GM18520 (cell line): Measurements from ENCODE around the gene NXPE1.
"Not testable (repeated sequence)": the region's sequence is repeated elsewhere in the genome, so short reads cannot be mapped to it uniquely, and the experiment has no call there.

ENCODE experiments used
- ATAC-seq: cut with Tn5 transposase; IDR thresholded peaks from one replicate; pipeline ENCODE4 v1.9.1; 2021; ENCODE audit not compliant: unreplicated experiment

The NXPE1 gene

DNA sequence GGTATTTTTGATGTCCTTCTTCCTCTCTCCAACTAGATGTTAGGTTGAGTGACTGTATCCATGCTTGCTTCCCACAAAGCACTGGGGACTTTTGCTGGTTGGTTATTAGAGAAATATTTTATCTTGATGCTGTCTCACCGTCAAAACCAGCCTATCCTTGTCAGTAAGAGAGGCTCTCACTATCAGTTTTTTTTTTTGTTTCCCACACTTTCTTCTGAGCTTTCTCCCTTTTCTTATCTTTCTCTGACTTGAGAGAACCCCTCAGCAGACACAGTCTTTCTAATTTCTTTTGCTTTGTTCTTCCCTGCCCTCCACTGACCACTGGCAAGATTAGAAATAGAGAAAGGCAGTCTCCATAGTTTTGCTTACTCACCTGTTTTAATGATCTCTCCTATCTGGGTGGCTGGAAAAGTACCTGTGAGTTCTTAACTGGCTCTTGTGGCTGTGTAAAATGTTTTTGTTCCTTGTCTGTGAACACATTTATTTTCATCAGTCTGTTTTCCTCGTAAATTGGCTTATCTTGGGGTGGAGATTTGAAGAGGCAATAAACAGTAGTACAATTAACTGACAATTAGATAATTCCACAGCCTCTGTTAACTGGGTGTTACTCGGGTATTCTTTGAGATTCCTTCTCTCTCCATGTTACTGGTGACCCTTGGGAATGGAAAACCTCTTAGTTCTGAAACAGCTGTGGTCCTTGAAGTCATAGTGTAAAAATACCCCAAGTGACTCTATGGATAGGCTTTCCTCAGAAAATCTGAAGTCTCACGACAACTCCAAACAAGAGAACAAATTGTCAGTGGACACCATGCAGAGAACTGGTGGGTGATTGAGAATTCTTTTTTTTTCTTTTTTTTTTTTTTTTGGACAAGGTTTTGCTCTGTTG is at the start of gene NXPE1:
TSS of gene NXPE1 (minus strand) at position 457 of the 886 bp plus-strand sequence. CDS start 8,680 bp downstream, outside the sequence.
- no peak for ATAC-seq

DNA sequence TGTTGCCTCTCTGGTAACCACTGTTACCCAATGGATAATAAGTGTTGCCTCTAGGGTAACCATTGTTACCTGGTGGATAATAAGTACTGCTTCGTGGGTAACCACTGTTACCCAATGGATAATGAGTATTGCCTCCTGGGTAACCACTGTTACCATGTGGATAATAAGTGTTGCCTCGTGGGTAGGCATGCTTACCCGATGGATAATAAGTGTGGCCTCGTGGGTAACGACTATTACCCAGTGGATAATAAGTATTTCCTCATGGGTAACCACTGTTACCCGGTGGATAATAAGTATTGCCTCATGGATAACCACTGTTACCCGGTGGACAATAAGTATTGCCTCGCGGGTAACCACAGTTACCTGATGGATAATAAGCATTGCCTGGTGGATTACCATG is 49.7 kb upstream of the NXPE1 start:
- ATAC-seq = no peak

DNA sequence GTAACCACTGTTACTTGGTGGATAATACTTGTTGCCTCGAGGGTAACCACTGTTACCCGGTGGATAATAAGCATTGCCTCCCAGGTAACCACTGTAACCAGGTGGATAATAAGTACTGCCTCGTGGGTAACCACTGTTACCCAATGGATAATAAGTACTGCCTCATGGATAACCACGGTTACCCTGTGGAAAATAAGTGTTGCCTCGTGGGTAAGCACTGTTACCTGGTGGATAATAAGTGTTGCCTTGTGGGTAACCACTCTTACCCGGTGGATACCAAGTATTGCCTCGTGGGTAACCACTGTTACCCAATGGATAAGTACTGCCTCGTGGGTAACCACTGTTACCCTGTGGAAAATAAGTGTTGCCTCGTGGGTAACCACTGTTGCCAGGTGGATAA is 48.9 kb upstream of the NXPE1 start:
- ATAC-seq = not testable (repeated sequence)

DNA sequence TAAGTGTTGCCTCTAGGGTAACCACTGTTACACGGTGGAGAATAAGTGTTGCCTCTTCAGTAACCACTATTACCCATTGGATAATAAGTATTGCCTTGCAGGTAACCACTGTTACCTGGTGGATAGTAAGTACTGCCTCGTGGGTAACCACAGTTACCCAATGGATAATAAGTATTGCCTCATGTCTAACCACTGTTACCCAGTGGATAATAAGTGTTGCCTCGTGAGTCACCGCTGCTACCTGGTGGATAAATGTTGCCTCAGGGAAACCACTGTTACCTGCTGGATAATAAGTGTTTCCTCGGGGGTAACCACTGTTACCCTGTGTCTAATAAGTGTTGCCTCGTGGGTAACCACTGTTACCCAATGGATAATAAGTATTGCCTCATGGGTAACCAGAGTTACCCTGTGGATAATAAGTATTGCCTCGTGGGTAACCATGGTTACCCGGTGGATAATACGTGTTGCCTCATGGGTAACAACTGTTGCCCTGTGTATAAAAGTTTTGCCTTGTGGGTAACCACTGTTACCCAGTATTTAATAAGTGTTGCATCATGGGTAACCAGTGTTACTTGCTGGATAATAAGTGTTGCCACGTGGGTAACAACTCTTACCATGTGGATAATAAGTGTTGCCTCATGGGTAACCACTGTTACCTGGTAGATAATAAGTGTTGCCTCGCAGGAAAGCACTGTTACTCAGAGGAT is 48.2 kb upstream of the NXPE1 start:
- no peak for ATAC-seq

DNA sequence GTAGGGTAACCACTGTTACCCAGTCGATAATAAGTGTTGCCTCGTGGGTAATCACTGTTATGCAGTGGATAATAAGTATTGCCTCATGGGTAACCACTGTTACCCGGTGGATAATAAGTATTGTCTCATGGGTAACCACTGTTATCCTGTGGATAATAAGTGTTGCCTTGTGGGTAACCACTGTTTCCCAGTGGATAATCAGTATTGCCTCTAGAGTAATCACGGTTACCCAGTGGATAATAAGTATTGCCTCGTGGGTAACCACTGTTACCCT is 47.1 kb upstream of the NXPE1 start:
- ATAC-seq = not testable (repeated sequence)

DNA sequence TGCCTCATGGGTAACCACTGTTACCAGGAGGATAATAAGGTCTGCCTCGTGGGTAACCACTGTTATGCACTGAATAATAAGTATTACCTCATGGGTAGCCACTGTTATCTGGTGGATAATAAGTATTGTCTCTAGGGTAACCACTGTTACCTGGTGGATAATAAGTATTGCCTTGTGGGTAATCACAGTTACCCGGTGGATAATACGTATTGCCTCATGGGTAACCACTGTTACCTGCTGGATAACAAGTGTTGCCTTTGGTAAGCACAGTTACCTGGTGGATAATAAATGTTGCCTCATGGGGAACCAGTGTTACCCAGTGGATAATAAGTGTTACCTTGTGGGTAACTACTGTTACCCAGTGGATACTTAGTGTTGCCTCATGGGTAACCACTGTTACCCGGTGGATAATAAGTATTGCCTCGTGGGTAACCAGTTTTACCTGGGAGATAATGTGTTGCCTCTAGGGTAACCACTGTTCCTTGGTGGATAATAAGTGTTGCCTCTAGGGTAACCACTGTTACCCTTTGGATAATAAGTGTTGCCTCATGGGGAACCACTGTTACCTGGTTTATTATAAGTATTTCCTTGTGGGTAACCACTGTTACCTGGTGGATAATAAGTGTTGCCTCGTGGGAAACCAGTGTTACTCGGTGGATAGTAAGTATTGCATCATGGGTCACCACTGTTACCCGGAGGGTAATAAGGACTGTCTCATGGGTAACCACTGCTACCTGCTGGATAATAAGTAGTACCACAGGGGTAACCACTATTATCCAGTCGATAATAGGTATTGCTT is 46.5 kb upstream of the NXPE1 start:
- ATAC-seq = no peak

DNA sequence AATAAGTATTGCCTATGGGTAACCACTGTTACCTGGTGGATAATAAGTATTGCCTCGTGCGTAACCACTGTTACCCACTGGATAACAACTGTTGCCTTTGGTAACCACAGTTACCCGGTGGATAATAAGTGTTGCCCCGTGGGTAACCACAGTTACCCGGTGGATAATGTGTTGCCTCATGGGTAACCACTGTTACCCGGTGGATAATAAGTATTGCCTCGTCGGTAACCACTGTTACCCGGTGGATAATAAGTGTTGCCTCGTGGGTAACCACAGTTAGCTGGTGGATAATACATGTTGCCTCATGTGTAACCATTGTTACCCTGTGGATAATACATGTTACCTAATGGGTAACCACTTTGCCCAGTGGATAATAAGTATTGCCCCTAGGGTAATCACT is 45.7 kb upstream of the NXPE1 start:
- ATAC-seq = no peak

DNA sequence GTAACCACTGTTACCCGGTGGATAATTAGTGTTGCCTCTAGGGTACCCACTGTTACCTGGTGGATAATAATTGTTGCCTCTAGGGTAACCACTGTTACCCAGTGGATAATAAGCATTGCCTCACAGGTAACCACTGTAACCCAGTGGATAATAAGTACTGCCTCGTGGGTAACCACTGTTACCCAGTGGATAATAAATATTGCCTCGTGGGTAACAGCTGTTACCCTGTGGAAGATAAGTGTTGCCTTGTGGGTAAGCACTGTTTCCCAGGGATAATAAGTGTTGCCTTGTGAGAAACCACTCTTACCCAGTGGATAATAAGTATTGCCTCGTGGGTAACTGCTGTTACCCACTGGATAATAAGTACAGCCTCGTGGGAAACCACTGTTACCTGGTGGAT is 45.2 kb upstream of the NXPE1 start:
- no peak for ATAC-seq

DNA sequence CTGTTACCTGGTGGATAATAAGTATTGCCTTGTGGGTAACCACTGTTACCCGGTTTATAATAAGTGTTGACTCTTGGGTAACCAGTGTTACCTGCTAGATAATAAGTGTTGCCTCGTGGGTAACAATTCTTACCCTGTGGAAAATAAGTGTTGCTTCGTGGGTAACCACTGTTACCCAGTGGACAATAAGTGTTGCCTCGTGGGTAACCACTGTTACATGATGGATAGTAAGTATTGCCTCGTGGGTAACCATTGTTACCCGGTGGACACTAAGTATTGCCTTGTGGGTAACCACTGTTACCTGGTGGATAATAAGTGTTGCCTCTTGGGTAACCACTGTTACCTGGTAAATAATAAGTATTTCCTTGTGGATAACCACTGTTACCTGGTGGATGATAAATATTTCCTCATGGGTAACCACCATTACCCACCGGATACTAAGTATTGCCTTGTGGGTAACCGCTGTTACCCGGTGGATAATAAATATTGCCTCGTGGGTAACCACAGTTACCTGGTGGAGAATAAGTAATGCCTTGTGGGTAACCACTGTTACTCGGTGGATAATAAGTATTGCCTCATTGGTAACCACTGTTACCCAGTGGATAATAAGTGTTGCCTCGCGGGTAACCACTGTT is 44.6 kb upstream of the NXPE1 start:
- no peak for ATAC-seq

DNA sequence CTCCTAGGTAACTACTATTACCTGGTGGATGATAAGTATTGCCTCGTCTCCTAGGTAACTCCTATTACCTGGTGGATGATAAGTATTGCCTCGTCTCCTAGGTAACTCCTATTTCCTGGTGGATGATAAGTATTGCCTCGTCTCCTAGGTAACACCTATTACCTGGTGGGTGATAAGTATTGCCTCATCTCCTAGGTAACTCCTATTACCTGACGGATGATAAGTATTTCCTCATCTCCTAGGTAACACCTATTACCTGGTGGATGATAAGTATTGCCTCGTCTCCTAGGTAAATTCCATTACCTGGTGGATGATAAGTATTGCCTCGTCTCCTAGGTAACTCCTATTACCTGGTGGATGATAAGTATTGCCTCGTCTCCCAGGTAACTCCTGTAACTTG is 43.5 kb upstream of the NXPE1 start:
- not testable (repeated sequence) for ATAC-seq

DNA sequence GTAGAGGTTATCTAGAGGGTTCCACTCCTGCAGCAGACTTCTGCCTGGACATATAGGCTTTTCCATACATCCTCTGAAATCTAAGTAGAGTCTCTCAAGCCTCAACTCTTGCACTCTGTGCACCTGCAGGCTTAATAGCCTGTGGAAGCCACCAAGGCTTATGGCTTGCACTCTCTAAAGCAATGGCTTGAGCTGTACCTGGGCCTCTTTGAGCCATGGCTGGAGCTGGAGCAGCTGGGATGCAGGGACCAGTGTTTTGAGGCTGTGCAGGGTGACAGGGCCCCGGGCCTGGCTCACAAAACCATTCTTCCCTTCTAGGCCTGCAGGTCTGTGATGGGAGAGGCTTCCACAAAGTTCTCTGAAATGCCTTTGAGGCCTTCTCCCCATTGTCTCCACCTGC is 38.8 kb upstream of the NXPE1 start:
- no peak for ATAC-seq

DNA sequence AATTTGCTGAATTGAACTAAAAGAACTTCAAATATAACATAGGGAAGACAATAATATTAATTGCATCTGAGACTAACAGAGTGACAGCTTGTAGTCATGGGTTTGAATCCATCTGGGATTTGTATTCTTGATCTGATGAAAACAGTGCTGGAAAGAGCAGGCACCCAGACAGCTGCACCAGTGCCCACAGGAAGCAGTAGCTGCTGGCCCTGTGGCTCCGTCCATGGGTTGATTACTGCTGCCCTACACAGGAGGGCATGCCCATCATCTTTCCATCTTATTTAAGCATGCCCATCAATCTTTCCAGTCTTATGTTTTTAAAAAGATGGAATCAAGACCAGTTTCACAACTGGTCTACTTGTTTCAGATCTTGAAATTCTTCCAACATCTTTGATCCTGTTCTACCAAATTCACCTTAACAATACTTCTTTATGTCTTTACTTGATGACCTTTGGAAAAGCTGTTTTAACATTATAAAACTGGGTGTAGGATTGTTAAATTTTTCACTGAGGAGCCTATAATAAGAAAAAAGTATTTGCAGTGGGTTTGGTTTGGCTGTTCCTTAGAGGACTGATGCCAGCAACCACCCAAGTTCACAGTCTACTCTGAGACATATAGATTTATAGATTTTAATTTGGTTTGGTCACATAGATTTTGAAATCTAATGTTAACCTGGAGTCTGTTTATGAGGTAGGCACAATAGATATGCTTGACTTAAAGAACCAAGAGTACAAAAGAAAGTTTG is 36.7 kb upstream of the NXPE1 start:
- ATAC-seq = no peak

DNA sequence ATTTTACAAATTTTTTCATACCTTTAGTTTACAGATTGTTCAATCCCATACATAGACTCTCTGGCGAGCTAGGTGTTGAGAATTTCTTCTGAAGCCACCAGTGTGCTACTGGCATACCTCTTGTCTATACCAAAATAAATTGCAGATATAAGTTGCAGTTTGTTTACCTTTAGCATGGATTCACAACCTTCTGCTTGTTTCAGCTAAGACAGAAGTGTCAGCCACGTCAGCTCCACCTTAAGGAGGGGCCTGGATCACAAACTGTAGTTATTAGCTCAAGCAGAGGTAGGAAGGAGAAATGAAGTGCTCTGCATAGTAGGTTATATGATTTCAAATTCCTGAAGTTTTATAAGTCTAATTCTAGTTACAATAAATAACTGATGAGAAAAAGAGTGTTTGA is 35.9 kb upstream of the NXPE1 start, which contains the start of gene NXPE4:
TSS of gene NXPE4 (minus strand) at position 216 of the 400 bp plus-strand sequence. CDS start 1,027 bp downstream, outside the sequence.
- ATAC-seq = no peak

DNA sequence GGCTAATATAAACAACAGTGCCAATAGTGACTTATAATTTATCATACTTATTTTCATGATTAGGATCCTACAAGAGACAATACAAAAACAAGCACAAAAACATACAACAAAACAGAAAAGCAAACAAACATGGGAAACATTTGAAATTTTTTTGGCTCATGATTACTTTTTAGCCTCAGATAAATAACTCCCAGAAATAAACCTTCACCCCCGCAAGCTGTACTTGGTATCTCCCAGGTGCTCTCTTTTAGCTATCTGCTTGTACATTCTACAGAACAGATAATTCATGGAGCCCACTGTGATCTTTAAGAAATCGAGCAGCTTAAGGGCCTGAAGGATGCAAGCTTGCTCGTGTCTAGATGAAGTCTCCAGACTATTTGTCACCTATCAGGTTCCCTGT is 35.0 kb upstream of the NXPE1 start:
- ATAC-seq = no peak

DNA sequence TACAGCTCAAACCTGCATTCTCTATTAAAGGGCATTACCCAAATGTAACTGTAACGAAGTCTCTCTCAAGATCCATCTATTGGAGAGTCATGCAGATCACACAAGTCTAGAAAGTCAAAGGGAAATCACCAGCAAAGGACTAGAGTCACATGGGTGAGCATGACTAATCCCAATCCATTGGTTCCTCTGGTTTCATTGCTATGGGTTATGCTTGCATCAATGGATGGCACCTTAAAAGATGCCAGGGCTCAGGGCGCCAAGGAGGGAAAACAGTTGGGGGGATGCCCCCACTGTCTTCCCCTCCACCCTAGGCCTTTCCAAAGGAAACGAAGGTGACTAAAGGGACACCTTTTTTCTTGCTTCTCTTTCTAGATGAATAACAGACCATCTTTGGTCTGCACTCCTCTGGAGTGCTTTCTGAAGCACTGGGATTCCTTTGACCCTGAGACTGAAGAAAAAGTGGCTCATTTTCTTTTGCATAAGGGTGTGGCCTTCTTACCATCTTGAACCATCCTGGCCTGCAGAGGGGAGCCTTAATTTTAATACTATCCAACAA is 27.8 kb upstream of the NXPE1 start:
- no peak for ATAC-seq

DNA sequence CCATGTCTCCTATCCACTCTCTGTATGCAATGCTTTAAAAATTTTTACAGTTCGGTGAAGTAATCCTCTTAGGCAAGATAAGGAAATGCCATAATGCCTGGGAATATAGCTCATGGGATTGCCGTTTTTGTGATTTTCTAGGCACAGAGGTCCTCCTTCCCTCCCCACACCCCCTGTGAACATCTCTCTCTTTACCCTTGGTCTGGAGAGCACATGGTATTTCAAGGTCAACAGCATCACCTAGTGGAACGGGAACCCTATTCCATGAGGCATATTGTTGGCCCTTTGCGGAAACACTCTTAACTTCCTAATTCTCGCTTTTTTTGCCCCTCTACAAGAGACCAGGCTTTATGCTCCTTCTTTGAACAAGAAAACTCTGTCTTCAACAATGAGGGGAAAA is 27.1 kb upstream of the NXPE1 start:
- no peak for ATAC-seq

DNA sequence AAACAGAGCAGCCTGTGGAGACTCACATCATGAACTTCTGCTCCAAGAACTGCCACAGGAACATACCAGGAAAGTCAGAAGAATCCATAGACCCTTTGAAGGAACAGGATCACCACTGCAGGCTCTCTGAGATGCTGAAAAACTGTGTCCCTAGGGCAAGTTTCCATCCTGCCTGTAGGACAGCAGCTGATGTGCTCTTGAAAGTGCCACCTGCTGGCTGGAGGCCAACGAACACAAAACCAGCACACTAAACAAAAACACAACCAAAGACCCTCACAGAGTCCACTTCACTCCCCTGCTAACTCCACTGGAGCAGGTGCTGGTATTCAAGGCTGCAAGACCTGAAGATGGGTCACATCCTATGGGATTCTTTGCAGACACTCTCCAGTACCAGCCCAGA is 12.0 kb upstream of the NXPE1 start:
- no peak for ATAC-seq

DNA sequence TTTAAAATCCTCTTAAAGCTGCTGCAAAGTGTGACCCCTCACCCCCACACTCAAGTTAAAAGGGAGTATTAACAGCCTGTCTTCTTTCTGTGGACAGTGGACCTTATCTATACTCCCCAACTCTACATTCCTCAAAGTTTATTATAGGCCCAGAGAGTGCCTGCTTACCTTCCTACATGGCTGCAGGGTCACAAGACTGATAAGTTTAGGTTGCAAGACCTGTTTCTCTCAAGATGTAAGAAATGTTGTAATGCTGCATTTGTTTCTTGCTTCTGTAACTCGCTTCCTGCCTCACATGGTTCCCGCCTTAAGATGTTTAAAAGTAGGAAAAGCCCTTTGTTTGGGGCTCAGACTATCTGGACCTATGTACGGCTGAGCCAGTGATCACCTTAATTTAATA is 10.1 kb upstream of the NXPE1 start:
- no peak for ATAC-seq

DNA sequence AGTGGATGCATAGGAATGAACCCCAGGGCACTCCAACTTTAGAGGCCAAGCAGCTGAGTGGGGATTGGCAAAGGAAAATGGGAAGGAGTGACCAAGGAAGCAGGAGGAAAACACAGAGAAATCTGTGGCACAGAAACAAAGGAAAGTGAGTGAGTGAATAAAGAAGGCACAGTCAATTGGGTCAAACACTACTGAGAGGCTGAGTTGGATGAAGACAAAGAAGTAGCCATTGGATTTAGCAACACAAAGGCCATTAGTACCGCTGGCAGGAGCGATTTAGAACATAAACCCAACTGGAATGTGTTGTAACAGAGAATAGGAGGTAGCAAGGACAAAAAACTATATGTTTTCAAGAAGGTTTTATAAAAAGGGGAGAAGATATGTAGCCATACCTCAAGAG is 6.6 kb upstream of the NXPE1 start:
- no peak for ATAC-seq

DNA sequence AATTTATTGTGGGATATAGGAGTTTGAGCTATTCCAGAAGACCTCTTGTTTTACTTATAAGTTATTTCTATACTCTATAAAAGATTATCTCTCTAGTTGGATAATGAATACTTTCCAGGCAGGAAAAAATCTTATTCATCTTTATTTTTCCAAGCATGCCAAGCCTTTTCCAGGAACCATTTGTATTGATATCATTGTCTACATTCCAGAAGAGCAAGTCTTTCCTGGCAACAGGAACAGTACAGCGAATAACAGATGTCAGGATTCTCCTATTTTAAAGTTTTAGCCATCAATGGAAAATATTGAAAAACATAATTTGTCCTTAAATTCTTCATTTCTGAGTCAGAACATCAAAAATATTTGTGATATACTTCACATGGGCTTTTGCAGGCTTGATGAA is 5.2 kb upstream of the NXPE1 start:
- ATAC-seq = no peak
